Loucy (cell line): Measurements from ENCODE around the gene DPH3.
A peak's percentile ranks its signal among the peaks of the same experiment; 100 is the strongest.

ENCODE experiments used
- H2AFZ ChIP-seq: fragments of 200-600 bp; sonication (generic); 2 replicates; pipeline ENCODE4 v1.6.0; 2016; ENCODE audit warnings: antibody characterized with exemption, mild to moderate bottlenecking, low read length, moderate library complexity
- H3F3A ChIP-seq: fragments of 200-600 bp; 2 replicates; pipeline ENCODE4 v1.6.0; 2016; ENCODE audit warnings: antibody characterized with exemption, low read depth, mild to moderate bottlenecking
- H3K27me3 ChIP-seq: fragments of 200-600 bp; sonication (generic); 2 replicates; pipeline ENCODE4 v1.6.1; 2014; ENCODE audit warnings: low read length, mild to moderate bottlenecking; ENCODE audit not compliant: insufficient read depth, poor library complexity, severe bottlenecking
- H3K36me3 ChIP-seq: fragments of 200-600 bp; sonication (generic); 2 replicates; pipeline ENCODE4 v1.6.1; 2016; ENCODE audit warnings: low read length; ENCODE audit not compliant: insufficient read depth
- H3K4me1 ChIP-seq: fragments of 200-600 bp; sonication (generic); 2 replicates; pipeline ENCODE4 v1.5.1; 2014; ENCODE audit warnings: low read length, mild to moderate bottlenecking; ENCODE audit not compliant: insufficient read depth, poor library complexity, severe bottlenecking
- H3K4me2 ChIP-seq: fragments of 200-600 bp; sonication (generic); 2 replicates; pipeline ENCODE4 v1.6.0; 2014; ENCODE audit warnings: antibody characterized with exemption, low read length, low read depth, mild to moderate bottlenecking; ENCODE audit not compliant: poor library complexity, severe bottlenecking
- H3K4me3 ChIP-seq: fragments of 200-600 bp; sonication (generic); 2 replicates; pipeline ENCODE4 v1.5.1; 2014; ENCODE audit warnings: low read length, mild to moderate bottlenecking, mixed read lengths; ENCODE audit not compliant: poor library complexity, severe bottlenecking
- H3K79me2 ChIP-seq: fragments of 200-600 bp; sonication (generic); 2 replicates; pipeline ENCODE4 v1.6.1; 2014; ENCODE audit warnings: low read length; ENCODE audit not compliant: insufficient read depth
- H3K9ac ChIP-seq: fragments of 200-600 bp; sonication (generic); 2 replicates; pipeline ENCODE4 v1.6.0; 2014; ENCODE audit warnings: mild to moderate bottlenecking, low read depth, low read length, moderate library complexity; ENCODE audit not compliant: poor library complexity, severe bottlenecking
- H3K9me2 ChIP-seq: fragments of 200-600 bp; sonication (generic); replicated peaks from 2 replicates; pipeline ENCODE4 v1.6.1; 2016; ENCODE audit warnings: low read depth, low read length, mixed read lengths
- H3K9me3 ChIP-seq: fragments of 200-600 bp; sonication (generic); 2 replicates; pipeline ENCODE4 v1.6.1; 2014; ENCODE audit warnings: mild to moderate bottlenecking, antibody characterized with exemption, low read length, low read depth; ENCODE audit not compliant: insufficient read depth
- H4K20me1 ChIP-seq: fragments of 200-600 bp; sonication (generic); 2 replicates; pipeline ENCODE4 v1.6.0; 2014; ENCODE audit warnings: antibody characterized with exemption, low read length, mild to moderate bottlenecking; ENCODE audit not compliant: insufficient read depth, poor library complexity, severe bottlenecking
- EZH2phosphoT487 ChIP-seq: fragments of 200-600 bp; IDR thresholded peaks from 2 replicates; pipeline ENCODE4 v1.6.1; 2018; ENCODE audit warnings: antibody characterized with exemption, mild to moderate bottlenecking, moderate library complexity, borderline replicate concordance
- TF ChIP-seq, protein P1 (sequence below): fragments of 200-600 bp; sonication (generic); conservative IDR thresholded peaks from 2 replicates; pipeline ENCODE4 v1.5.1; 2014; ENCODE audit warnings: mild to moderate bottlenecking, antibody characterized with exemption, low read length

DPH3 gene

DNA sequence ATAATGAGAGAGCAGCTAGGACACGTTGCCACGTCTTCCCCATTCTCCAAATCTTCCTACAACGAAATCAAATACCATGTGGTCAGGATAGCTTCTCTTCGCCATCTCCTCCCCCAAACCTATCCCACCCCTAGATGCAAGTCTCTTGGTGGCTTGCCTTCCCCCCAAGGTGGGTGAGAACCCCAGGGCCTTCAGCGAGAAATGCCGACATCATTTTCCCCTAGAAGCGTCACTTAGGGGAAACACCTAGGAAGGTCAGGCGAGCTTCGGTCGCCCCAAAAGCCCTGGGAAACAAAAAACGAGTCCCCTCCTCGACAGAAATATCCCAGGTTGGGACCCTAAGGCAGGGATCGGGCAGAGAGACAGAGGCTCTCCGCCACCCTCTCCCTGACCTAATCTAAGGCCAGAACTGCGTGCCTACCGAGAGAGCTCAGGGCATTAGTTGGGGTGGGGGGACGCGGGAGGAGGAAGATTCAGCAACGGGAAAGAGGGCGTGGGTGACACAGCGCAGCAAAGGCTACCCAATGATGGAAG lies 502 bp downstream of the DPH3 start:
- Histone ChIP-seq H3K9me2 (no peaks in the 10 kb centered on the region), H3K4me1 (peaks cover 49% of the 10 kb centered on the region), H3K9ac (peak overlapping the region; percentile 82), H3K36me3 (peaks cover 6% of the 10 kb centered on the region; the same call in 1 of the 2 replicates), H3F3A (no peaks in the 10 kb centered on the region), H3K4me2 (peak overlapping the region; percentile 97), H3K79me2 (peaks cover 60% of the 10 kb centered on the region), H4K20me1 (peaks cover 10% of the 10 kb centered on the region), H2AFZ (peak overlapping the region; percentile 81), H3K27me3 (no peaks in the 10 kb centered on the region), H3K4me3 (peak overlapping the region; percentile 80), H3K9me3 (no peaks in the 10 kb centered on the region)
- no peak for TF ChIP-seq EZH2phosphoT487
- TF ChIP-seq, protein P1, sequence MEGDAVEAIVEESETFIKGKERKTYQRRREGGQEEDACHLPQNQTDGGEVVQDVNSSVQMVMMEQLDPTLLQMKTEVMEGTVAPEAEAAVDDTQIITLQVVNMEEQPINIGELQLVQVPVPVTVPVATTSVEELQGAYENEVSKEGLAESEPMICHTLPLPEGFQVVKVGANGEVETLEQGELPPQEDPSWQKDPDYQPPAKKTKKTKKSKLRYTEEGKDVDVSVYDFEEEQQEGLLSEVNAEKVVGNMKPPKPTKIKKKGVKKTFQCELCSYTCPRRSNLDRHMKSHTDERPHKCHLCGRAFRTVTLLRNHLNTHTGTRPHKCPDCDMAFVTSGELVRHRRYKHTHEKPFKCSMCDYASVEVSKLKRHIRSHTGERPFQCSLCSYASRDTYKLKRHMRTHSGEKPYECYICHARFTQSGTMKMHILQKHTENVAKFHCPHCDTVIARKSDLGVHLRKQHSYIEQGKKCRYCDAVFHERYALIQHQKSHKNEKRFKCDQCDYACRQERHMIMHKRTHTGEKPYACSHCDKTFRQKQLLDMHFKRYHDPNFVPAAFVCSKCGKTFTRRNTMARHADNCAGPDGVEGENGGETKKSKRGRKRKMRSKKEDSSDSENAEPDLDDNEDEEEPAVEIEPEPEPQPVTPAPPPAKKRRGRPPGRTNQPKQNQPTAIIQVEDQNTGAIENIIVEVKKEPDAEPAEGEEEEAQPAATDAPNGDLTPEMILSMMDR = no peak

GRCh38 chr3:16262174-16262573 lies 2.6 kb downstream of the DPH3 start:
- no peaks in the 10 kb centered on the region for H3F3A ChIP-seq
- TF ChIP-seq, protein P1 = no peak
- TF ChIP-seq EZH2phosphoT487 = no peak
- H3K79me2 ChIP-seq = peaks cover 44% of the 10 kb centered on the region

GRCh38 chr3:16260046-16260445 lies 4.7 kb downstream of the DPH3 start:
- H3K4me3 ChIP-seq = no peak overlapping the region
- H3K4me2 ChIP-seq = no peak overlapping the region
- H3K27me3 ChIP-seq = no peaks in the 10 kb centered on the region
- TF ChIP-seq, protein P1 = no peak
- no peak for TF ChIP-seq EZH2phosphoT487
- peaks cover 23% of the 10 kb centered on the region for H3K79me2 ChIP-seq
- H3K9ac ChIP-seq = no peak overlapping the region
- no peaks in the 10 kb centered on the region for H3F3A ChIP-seq
- peaks cover 6% of the 10 kb centered on the region; the same call in 1 of the 2 replicates for H3K36me3 ChIP-seq
- no peak overlapping the region for H2AFZ ChIP-seq
- peaks cover 17% of the 10 kb centered on the region for H3K4me1 ChIP-seq
- no peaks in the 10 kb centered on the region for H3K9me3 ChIP-seq
- H4K20me1 ChIP-seq = no peaks in the 10 kb centered on the region
- no peaks in the 10 kb centered on the region for H3K9me2 ChIP-seq

More at GRCh38 chr3:16262174-16262573, 2.6 kb downstream of the DPH3 start:
- Histone ChIP-seq H2AFZ (no peak overlapping the region), H3K4me1 (peaks cover 32% of the 10 kb centered on the region), H3K27me3 (no peaks in the 10 kb centered on the region), H3K9me3 (no peaks in the 10 kb centered on the region), H3K9ac (no peak overlapping the region), H3K4me2 (peak overlapping the region; percentile 97), H3K4me3 (no peak overlapping the region), H3K9me2 (no peaks in the 10 kb centered on the region), H4K20me1 (no peaks in the 10 kb centered on the region), H3K36me3 (peaks cover 6% of the 10 kb centered on the region; the same call in 1 of the 2 replicates)
